Tibial nerve (tissue), 4 donors: ENCODE results near the gene ZCCHC14. TPM values are rescaled to one million over a fixed set of nuclear protein-coding genes. Genes with fewer than 3 reads are reported as not detected.

Experiments used
- DNase-seq, 2 donors: peaks; one replicate each; pipeline ENCODE4 v3.0.0-alpha.2; 2019; ENCODE audit warnings: low spot score in 2 of 2
- H3K27ac ChIP-seq, 4 donors: fragments of 200-600 bp; sonication (generic) in 3 of 4; one replicate each; pipeline ENCODE4 v1.5.1; 2017 to 2019; ENCODE audit warnings: mild to moderate bottlenecking in 1 of 4
- H3K27me3 ChIP-seq, 2 donors: fragments of 200-600 bp; sonication (generic) in 1 of 2; one replicate each; pipeline versions ENCODE4 v1.5.1 to v1.6.0; 2017 to 2019
- H3K36me3 ChIP-seq, 3 donors: fragments of 200-600 bp; sonication (generic); one replicate each; pipeline ENCODE4 v1.5.1; 2018 to 2019
- H3K4me1 ChIP-seq, 4 donors: fragments of 200-600 bp; sonication (generic) in 3 of 4; one replicate each; pipeline ENCODE4 v1.5.1; 2017 to 2019
- H3K4me3 ChIP-seq, 4 donors: fragments of 200-600 bp; sonication (generic) in 3 of 4; one replicate each; pipeline ENCODE4 v1.5.1; 2017 to 2019; ENCODE audit warnings: mild to moderate bottlenecking in 1 of 4, moderate library complexity in 1 of 4
- H3K9me3 ChIP-seq, 4 donors: fragments of 200-600 bp; sonication (generic) in 3 of 4; one replicate each; pipeline ENCODE4 v1.5.1; 2017 to 2019
- CTCF ChIP-seq, 5 experiments: fragments of 200-600 bp in 3 of 5; fragments of 450-650 bp in 2 of 5; sonication (generic) in 3 of 5; IDR thresholded peaks; one replicate each; pipeline ENCODE4 v1.5.1; 2016 to 2019; ENCODE audit warnings: antibody characterized with exemption in 5 of 5, mild to moderate bottlenecking in 3 of 5, moderate library complexity in 2 of 5
- EP300 ChIP-seq, 2 donors: sonication (generic); formaldehyde crosslinking; IDR thresholded peaks; one replicate each; pipeline ENCODE4 v1.6.1; 2017; ENCODE audit warnings: antibody characterized with exemption in 2 of 2, mild to moderate bottlenecking in 1 of 2
- POLR2A ChIP-seq, 2 donors: fragments of 450-650 bp; IDR thresholded peaks; one replicate each; pipeline ENCODE4 v1.6.1; 2017; ENCODE audit warnings: antibody characterized with exemption in 2 of 2, mild to moderate bottlenecking in 2 of 2, moderate library complexity in 2 of 2
- WGBS, 2 donors: methylation state at CpG; one replicate each; pipeline ENCODE4 v1.1.5; 2018; 5-methylcytosine and 5-hydroxymethylcytosine counted together
- total RNA-seq, 4 donors: library from RNA; depleted of rRNA; stranded (reverse); fragments of >200 nt; gene quantifications; one replicate each; pipeline ENCODE4 v1.1.0, GENCODE V29; 2016

The ZCCHC14 gene
- total RNA-seq, 4 donors from 2014 or later: 15.3 to 45.8 (median 25.8) TPM

- WGBS, 2 donors: 92 to 95% methylated on average over 12 of the region's 12 CpGs
- Histone ChIP-seq H3K4me3 (no peak overlapping the region), H3K27me3 (no peaks in the 10 kb centered on the region), H3K27ac (no peak overlapping the region), H3K9me3 (peaks cover 0 to 6% (median 0%) of the 10 kb centered on the region in 4 donors), H3K36me3 (peaks cover 0 to 35% (median 2%) of the 10 kb centered on the region in 3 donors), H3K4me1 (peaks cover 0 to under 1% (median 0%) of the 10 kb centered on the region in 4 donors)
- no peak for TF ChIP-seq EP300 (IDR thresholded peaks at IDR 0.05)
- TF ChIP-seq POLR2A (IDR thresholded peaks at IDR 0.05): no peak
- no peak for TF ChIP-seq CTCF (IDR thresholded peaks at IDR 0.05)
- DNase-seq: no peak
Measured at GRCh38 chr16:87441886-87442580, 50.8 kb downstream of the ZCCHC14 start.

- DNase-seq: no peak
- Histone ChIP-seq H3K27me3 (no peaks in the 10 kb centered on the region), H3K4me1 (peaks cover 0 to 21% (median 8%) of the 10 kb centered on the region in 4 donors), H3K4me3 (no peak overlapping the region), H3K27ac (no peak overlapping the region), H3K36me3 (peaks cover 0 to 17% (median 2%) of the 10 kb centered on the region in 3 donors), H3K9me3 (peaks cover 0 to 6% (median 0%) of the 10 kb centered on the region in 4 donors)
- TF ChIP-seq POLR2A (IDR thresholded peaks at IDR 0.05) (no peak), EP300 (IDR thresholded peaks at IDR 0.05) (no peak), CTCF (IDR thresholded peaks at IDR 0.05) (no peak)
- 96 to 99% methylated on average over 10 of the region's 10 CpGs for WGBS, 2 donors
Measured at GRCh38 chr16:87439926-87440325, 52.9 kb downstream of the ZCCHC14 start.

DNA sequence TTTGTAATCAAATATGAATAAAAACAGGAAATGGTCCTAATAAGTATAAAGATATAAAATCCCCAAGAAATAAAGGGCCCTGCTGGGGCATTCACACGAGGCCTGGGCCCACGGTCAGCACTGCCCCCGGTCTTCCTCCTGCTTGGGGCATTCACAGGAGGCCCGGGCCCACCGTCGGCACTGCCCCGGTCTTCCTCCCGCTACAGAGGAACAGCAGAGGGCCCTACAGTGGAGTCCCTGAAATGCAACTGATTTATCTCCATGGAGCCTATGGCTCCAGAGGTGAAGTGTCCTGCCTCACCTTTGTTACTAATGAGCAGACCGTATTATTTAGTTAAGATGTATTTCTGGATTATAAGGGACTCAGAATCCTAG lies 54.2 kb downstream of the ZCCHC14 start:
- TF ChIP-seq EP300 (IDR thresholded peaks at IDR 0.05): no peak
- TF ChIP-seq CTCF (IDR thresholded peaks at IDR 0.05): no peak
- no peak for TF ChIP-seq POLR2A (IDR thresholded peaks at IDR 0.05)
- 77 to 80% methylated on average over 9 of the region's 9 CpGs for WGBS, 2 donors
- DNase-seq: no peak

GRCh38 chr16:87437911-87438610 lies 54.8 kb downstream of the ZCCHC14 start:
- H3K27me3 ChIP-seq: no peaks in the 10 kb centered on the region
- H3K9me3 ChIP-seq: no peaks in the 10 kb centered on the region
- H3K4me1 ChIP-seq: peaks cover 0 to 21% (median 9%) of the 10 kb centered on the region in 4 donors
- no peak for DNase-seq
- TF ChIP-seq POLR2A (IDR thresholded peaks at IDR 0.05) (no peak), CTCF (IDR thresholded peaks at IDR 0.05) (no peak), EP300 (IDR thresholded peaks at IDR 0.05) (no peak)
- H3K27ac ChIP-seq: no peak overlapping the region
- 91 to 94% methylated on average over 17 of the region's 17 CpGs for WGBS, 2 donors
- peaks cover 0 to 11% (median 0%) of the 10 kb centered on the region in 3 donors for H3K36me3 ChIP-seq
- H3K4me3 ChIP-seq: no peak overlapping the region

More for the DNA sequence above, 54.2 kb downstream of the ZCCHC14 start:
- peaks cover 0 to 12% (median 0%) of the 10 kb centered on the region in 3 donors for H3K36me3 ChIP-seq
- no peaks in the 10 kb centered on the region for H3K9me3 ChIP-seq
- H3K4me3 ChIP-seq: no peak overlapping the region
- peaks cover 0 to 21% (median 9%) of the 10 kb centered on the region in 4 donors for H3K4me1 ChIP-seq
- H3K27ac ChIP-seq: no peak overlapping the region
- H3K27me3 ChIP-seq: no peaks in the 10 kb centered on the region

- H3K4me1 ChIP-seq: peaks cover 0 to 21% (median 9%) of the 10 kb centered on the region in 4 donors
- H3K9me3 ChIP-seq: no peaks in the 10 kb centered on the region
- TF ChIP-seq POLR2A (IDR thresholded peaks at IDR 0.05) (no peak), EP300 (IDR thresholded peaks at IDR 0.05) (no peak), CTCF (IDR thresholded peaks at IDR 0.05) (no peak)
- H3K27me3 ChIP-seq: no peaks in the 10 kb centered on the region
- DNase-seq: no peak
- H3K36me3 ChIP-seq: peaks cover 0 to 18% (median 0%) of the 10 kb centered on the region in 3 donors
- no peak overlapping the region for H3K27ac ChIP-seq
- H3K4me3 ChIP-seq: no peak overlapping the region
- WGBS, 2 donors: 94 to 95% methylated on average over 14 of the region's 14 CpGs
Measured at GRCh38 chr16:87437327-87437726, 55.5 kb downstream of the ZCCHC14 start.
